Peyer's patch (tissue), 4 donors: ENCODE data around the gene ABL1.

ENCODE experiments used
- CTCF ChIP-seq, 6 experiments: fragments of 450-650 bp in 4 of 6; fragments of 200-600 bp in 2 of 6; sonication (generic) in 1 of 6; IDR thresholded peaks; one replicate each; pipeline ENCODE4 v1.5.1; 2017 to 2019; ENCODE audit warnings: antibody characterized with exemption in 6 of 6, mild to moderate bottlenecking in 3 of 6, moderate library complexity in 1 of 6
- POLR2A ChIP-seq, 2 donors: fragments of 450-650 bp; IDR thresholded peaks; one replicate each; pipeline ENCODE4 v1.5.1; 2017; ENCODE audit warnings: antibody characterized with exemption in 2 of 2, mild to moderate bottlenecking in 2 of 2, moderate library complexity in 2 of 2

- TF ChIP-seq CTCF (IDR thresholded peaks at IDR 0.05) (no peak), POLR2A (IDR thresholded peaks at IDR 0.05) (no peak)
Measured at GRCh38 chr9:130931508-130932254, 96.6 kb downstream of the ABL1 start.
